ENCODE measurements around the gene ANKDD1A.

Gene ANKDD1A

DNA sequence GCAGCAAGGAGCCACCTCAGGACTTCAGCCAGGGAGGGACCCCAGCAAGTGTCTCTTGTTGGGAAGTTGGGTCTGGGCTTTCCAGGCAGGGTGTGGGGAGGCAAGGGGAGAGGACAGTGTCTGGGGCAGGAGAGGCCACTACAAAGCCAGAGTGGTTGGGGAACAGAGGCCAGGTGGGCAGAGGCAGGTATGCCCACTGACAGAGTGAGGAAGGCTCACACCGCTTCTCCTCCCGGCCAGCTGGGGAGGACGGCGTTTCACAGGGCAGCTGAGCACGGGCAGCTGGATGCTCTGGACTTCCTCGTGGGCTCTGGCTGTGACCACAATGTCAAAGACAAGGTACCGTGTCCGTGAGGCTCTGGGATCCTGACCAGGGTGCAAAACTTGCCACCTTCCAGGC, 15.0 kb downstream of the ANKDD1A start:
- DNase-seq = no peak

DNA sequence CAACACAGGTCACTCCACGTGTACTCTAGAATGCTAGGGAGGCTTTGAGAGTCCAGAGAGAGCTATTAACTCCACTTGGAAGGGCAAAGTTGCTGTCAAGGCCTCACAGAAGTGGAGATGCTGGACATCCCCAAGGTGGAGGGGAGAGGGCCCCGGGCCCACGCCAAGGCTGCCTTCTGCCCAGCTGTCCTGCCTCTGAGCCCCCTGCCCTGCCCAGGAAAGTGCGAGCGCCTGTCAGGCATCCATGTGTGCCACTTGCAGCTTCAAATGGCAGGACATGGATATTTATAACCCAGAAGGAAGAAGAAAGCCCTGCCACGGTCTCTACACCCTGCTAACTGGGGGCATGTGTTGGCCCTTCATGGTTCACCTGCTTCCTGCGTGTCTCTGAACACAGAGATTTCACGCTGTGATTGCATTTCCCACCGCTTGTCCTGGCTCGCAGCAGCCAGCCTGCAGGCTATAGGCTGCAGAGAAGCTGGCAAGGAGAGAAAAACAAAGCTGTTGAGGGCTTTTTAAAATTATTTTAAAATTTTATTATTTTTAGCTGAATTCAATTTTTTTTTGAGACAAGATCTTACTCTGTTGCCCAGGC, 17.0 kb downstream of the ANKDD1A start:
- no peak for DNase-seq

DNA sequence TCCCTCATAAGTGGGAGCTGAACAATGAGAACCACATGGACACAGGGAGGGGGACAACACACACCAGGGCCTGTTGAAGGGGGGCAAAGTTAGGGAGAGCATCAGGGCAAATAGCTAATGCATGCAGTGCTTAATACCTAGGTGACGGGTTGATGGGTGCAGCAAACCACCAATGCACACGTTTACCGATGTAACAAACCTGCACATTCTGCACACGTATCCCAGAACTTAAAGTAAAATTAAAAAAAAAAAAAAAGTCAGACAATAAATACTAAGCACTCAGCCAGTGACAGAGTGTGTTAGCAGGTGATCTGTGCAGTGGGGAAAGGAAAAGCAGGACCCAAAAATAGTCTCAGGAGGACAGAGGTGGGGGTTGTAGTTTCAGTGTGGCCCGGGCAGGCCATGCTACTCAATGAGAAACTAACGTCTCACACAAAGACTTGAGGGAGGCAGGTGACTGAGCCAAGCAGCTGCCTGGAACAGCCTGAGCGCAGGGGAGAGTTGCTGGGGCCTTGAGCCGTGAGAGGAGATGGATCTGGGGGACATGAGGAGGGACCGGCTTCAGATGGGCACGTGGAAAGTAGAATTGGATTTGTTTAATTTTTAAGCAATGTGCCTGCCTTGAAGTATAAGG, 18.4 kb downstream of the ANKDD1A start:
- no peak for DNase-seq

DNA sequence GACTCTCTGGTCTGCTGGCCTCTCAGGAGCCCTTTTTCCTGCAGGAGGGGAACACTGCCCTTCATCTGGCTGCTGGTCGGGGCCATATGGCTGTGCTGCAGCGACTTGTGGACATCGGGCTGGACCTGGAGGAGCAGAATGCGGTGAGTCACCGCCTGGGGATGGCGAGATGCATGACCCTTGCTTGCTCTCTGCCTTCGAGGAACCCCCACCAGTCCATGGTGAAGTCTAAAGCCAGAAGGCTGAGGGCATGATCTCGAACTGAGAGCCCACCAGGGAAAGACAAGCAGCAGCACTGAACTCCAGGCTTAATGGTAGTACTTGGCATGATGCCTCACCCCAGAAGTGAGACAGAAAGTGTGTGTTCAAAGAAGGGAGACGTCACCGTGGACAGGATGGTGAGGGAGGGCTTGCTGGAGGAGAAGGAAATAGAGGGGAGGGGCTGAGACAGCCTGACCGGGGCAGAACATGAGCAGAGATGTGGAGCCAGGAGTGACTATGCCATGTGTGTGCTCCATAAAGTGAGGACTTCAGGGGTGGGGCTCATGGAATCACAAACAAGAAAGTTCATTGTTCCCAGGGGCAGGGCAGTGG, 19.2 kb downstream of the ANKDD1A start:
- DNase-seq = no peak

DNA sequence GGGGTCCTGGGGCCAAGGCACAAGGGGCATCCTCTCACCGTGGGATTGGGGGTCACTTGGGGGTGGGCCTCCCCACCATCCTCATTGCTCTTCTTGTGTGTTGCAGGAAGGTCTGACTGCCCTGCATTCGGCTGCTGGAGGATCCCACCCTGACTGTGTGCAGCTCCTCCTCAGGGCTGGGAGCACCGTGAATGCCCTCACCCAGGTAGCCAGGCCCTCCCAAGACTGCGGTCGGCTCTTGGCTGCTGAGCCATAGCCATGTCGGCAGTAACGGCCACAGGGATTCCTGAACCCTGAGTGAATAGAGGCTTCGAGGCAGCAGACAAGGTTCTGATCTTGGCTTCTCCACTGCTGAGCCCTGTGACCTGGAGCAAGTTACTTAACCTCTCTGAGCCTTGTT, 19.7 kb downstream of the ANKDD1A start:
- no peak for DNase-seq

DNA sequence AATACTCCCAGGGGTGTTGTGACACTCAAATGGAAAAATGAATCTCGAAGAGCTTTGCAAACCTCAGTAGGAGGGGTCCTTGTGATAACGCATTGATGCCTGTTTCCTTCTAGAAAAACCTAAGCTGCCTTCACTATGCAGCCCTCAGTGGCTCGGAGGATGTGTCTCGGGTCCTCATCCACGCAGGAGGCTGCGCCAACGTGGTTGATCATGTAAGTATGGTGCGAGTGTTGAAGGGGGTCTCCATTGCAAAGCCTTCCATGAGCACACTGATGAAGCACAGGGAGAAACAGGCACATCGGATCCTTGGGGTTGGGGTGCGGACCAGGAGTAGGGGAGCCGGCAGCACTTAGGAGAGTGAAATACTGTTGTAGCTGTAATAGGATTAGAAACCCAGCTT, 22.3 kb downstream of the ANKDD1A start:
- DNase-seq = no peak

DNA sequence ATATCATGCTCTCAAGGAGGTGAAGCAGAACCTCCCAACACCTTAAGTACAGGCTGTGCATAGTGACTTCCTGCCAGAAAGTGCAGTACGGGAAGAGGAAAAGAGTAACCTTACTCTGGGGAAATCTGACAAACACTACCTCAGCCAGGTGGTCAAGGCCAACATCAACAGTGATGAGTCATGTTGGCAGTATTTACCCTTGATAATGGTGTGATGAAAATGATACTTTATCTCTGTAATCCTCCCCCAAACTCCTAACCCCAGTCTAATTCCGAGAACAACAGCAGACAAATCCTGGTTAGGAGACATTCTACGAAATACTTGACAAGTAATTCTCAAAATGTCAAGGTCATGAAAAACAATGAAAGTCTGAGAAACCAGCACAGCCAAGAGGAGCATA, 26.5 kb downstream of the ANKDD1A start:
- DNase-seq = no peak

DNA sequence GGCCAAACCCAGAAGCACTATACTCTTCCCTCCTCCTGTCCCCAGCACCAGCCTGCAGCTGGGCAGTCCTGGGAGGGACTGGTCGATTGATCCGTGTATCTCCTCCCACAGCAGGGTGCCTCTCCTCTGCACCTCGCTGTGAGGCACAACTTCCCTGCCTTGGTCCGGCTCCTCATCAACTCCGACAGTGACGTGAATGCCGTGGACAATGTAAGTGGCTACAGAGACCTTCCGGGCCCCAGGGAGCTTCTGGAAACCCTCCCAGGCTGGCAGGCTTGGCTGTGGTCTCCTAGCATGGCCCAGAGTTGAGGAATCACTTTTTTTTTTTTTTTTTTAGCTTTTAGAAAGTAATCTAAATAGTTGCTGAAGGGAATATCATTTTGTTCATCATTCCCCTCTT, 30.7 kb downstream of the ANKDD1A start:
- DNase-seq = no peak

DNA sequence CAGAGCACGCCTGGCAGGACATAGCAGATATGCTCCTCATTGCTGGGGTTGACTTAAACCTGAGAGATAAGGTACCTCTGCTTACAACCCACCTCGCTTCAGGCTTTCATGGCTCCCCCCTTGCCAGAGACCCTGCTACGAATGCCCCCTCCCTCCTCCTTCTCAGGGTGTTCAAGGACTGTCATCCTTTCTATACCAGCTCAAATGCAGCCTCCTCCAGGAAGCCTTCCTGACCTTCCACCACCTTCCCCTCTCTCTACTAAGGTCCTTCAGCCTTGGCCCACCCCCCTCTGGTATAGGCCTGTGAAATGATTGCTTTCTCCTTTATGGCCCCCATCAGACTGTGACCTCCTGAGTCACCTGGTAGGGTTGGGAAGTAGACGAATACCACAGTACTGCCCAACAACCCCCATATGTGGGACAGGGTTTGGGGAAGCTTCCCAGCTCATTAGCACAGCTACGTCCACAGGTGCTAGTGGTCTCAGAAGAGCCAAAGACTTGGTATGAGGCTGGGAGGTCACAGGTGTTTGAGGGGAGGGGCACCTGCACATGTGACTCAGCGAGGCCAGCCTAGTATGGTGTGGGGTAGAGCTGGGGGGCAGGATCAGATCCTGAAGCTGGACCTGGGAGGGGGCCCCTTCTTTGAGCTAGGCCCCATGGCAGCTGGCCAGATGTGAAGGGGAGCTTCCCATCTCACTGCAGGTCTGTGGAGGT, 32.0 kb downstream of the ANKDD1A start:
- no peak for DNase-seq

DNA sequence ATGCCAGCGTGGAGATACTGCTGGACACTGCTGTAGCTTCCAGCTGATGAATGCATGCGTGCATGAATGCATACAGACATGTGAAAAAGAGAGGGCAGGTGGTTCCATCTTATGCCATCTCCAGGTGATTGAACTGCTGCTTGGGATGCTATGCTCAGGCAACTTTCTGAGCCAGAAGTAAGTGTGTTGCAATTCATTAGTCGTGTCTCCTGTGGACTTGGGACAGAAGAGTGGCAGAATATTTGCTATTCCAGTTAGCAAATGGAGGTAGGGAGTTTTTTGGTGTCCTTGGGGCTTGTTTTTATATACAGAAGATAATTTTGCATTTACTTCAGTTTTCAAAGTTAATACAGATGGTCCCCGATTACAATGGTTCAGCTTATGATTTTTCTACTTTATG, 33.3 kb downstream of the ANKDD1A start:
- DNase-seq = no peak

DNA sequence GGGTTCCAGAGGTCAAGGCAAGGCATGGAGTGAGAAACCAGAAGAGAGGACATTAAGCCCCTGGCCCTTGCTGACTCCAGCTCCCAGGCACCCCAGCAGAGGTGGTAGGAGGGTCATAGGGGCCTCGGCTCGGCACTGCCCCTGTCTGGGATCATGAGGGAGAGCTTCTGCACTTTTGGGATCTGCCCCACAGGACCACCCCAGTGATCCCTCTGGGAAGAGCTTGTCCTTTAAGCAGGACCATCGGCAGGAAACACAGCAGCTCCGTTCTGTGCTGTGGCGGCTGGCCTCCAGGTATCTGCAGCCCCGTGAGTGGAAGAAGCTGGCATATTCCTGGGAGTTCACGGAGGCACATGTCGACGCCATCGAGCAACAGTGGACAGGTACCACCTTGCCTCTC, 35.5 kb downstream of the ANKDD1A start:
- DNase-seq = no peak

DNA sequence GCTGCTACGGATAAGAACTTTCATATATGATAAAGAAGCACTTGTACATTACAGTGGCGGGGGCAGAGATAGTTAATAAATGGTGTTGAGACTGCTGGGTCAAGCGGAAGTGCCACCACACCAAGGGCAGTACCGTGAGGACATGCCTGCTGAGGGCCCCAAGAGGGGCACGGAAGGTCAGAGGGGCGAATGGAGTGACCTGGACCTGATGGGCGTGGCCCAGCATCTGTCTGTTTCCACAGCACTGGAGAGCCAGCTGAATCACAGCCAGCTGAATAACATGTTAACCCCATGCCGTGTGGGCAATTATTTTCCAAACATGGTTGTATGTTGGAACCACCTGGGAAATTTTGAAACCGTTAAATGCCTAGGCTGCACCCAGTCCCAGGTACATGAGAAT, 37.2 kb downstream of the ANKDD1A start:
- DNase-seq = no peak

DNA sequence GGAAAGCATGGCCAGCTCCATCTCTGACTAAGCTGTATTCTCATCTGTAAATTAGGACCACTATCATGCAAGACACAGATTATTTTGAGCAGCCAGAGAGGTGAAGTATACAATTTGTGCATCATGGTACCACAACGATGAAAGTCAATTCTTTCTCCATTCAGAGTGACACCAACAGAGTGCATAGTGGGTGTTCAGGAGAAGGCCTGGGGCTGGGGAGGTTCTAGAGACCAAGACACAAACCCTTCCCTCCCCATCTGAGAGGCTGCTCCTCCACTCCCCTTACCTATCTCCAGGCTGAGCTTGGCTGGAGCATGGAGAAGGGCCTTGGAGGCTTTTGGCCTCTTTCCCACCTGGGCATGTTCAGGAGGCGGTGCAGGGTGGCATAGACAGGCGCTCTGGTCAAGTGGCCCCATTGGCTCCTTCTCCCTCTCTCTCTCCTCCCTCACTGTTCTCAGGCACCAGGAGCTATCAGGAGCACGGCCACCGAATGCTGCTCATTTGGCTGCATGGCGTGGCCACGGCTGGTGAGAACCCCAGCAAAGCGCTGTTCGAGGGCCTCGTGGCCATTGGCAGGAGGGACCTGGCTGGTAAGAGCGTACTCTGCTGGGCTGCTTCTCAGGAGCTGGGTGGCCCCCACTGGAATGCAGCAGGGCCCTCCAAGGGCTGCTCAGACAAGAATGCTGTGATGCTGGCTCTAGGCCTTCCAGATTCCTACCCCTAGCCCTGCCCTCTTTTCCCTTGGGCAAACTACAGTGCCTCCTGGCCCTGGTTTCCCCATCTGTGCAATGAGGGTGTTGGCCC, 37.9 kb downstream of the ANKDD1A start:
- no peak for DNase-seq

DNA sequence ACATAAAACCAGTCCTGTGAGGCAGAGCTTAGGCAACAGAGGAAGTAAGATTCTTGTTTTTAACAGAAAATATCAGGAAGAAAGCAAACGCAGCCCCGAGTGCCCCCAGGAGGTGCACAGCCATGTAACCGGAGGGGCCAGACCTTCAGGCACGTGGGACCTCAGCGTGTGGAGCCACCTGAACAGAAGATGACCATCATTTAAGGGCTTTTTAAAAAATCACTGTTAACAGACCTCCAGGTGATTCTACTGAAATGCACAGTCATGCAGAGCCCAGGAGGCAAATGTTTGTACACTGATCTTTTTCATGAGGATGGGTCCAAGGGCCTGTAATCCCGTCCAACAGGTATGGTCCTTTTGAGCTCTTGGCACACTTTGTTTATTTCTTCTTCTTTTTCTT, 39.2 kb downstream of the ANKDD1A start:
- no peak for DNase-seq

DNA sequence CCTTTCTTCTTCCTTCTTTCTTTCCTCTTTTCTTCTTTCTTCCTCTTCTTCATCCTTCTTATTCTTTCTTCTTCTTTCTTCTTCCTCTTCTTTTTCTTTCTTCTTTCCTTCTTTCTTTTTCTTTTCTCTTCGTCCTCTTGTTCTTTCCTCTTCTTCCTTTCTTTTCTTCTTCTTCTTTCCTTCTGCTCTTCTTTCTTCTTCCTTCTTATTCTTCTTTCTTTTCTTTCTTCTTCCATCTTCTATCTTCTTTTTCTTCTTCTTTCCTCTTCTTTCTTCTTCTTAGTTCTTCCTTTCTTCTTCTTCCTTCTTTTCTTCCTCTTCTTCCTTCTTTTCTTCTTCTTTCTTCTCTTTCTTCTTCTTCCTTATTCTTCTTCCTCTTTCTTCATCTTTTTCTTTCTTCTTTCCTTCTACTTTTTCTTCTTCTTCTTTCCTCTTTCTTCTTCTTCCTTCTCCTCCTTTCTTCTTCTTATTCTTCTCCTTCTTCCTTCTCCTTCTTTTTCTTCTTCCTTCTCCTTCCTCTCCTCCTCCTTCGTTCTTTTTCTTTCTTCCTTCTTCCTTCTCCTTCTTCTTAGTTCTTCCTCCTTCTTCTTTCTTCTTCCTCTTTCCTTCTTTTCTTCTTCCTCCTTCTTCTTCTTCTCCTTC, 40.2 kb downstream of the ANKDD1A start:
- no peak for DNase-seq

DNA sequence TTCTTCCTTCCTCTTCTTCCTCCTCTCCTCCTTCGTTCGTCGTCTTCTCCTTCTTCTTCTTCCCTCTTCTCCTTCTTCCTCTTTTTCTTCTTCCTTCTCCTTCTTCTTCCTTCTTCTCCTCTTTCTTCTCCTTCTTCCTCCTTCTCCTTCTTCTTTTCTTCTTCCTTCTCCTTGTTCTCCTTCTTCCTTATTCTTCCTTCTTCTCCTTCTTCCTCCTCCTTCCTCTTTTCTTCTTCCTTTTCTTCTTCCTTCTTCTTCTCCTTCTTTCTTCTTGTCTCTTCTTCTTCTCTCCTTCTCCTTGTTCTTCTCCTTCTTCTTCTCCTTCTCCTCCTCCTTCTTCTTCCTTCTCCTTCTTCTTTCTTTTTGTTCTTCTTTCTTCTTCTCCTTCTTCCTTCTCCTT, 42.7 kb downstream of the ANKDD1A start:
- no peak for DNase-seq

DNA sequence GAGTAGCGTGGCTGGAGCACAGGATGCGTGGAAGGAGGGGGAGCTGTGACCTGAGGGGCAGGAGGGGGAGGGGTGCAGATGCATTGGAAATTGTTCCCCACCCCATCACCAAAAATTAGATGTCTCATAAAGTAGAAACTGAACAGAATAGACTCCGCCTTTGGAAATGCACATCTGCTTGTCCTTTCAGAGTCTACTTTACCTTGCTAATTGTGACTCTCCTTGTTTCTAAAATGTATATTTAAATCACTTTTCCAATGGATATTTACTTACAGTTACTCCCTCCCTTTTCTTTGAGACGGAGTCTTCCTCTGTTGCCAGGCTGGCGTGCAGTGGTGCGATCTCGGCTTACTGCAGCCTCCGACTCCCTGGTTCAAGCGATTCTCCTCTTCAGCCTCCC, 47.4 kb downstream of the ANKDD1A start:
- DNase-seq = no peak

DNA sequence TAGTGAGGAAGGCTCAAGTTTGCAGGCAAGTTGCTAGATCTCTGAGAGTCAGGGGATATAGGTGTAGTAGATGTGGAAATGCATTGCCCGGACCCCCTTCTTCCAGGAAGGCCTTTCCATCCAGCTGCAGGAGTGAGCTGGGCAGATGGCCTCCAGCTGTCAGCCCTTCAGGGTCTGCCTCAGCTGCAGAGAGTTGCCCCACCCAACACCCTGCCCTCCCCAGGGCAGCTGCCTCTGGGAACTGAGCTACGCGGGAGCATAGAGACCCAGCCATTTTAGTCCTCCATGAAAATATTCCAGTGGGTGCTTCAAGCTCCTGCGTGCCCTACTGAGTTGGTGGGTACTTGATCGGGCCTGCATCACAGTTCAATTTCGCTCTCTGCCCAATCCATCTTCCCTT, 48.5 kb downstream of the ANKDD1A start:
- DNase-seq = no peak

DNA sequence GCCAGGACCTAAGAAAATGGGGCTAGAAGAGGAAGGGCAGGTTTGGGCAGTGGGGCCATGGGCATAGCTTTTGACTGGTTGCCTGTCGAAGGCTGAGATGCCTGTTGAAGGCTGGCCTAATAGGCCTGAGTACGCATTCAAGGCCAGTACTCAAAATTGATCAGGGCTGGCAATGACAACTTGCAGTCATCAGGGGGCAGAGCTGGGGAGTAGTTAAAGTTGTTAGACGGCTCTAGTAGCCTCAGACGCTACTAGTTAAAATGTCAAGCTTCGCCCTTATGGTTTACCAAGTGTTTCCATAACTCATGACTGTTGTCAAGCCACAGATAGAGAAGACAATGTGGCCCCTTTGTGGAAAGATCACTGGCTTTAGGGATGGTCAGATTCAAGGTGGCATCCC, 49.3 kb downstream of the ANKDD1A start:
- no peak for DNase-seq

DNA sequence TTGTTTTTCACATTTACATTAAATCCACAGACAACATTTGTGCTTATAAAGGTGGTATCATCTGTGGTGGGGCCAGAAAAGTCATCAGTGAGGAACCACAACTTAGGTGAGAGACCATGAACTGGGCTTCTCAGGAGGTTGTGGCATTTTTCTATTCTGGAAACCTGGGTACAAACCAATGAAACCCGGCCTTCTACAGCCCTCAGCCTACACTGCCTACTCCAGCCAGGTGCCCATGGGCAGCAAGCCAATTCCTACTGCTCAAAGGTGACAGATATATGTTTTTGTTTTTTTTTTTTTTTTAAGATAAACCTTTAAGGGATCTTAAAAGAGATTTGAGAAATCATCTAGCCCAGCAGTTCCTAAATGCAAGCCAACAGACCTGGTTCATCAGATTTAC, 57.7 kb downstream of the ANKDD1A start:
- no peak for DNase-seq

DNA sequence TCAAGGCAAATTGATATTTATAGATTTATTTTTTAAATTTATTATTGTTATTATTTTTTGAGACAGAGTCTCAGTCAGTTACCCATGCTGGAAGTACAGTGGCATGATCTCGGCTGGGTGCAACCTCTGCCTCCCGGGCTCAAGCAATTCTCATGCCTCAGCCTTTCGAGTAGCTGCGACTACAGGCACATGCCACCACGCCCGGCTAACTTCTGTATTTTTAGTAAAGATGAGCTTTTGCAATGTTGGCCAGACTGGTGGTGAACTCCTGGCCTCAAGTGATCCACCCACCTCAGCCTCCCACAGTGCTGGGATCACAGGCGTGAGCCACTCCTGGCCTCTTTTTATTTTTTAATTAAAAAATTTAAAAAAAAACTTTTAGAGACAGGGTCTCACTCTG, 59.0 kb downstream of the ANKDD1A start:
- no peak for DNase-seq

DNA sequence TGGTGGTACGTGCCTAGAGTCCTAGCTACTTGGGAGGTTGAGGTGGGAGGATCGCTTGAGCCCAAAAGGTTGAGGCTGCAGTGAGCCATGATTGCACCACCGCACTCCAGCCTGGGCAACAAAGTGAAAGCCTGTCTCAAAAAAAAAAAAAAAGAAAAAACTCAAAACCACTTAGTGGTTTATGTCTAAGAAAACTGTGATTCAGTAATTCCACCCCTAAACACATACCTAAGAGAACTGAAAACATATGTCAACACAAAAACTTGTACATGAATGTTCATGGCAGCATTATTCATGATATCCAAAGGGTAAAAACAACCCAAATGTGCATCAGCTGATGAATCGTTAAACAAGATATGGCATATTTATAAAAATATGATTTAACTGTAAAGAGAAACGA, 63.7 kb downstream of the ANKDD1A start:
- no peak for DNase-seq

DNA sequence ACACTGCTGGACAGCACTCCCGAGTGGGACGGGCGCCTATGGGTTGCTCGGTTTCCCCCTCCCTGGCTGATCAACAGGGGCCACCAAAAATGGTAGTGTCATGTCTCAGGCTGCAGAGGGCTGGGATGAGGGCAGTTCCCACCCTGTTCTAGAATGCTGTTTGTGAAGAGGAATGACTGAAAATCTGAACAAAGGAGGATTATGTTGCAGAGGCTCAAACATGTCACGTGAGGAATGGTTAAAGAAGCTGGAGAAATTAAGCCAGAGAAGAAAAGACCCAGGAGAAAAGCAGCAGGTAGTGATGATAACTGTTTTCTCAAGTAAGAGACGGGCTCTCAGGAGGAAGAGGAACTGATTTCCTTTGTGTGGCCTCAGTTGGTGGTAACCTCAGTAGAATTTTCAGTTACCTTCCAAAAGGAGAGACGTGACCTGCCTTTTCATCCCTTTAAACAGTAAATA, 67.6 kb downstream of the ANKDD1A start:
- DNase-seq = no peak

All from activated T-cell treated with anti-CD3 and anti-CD28 coated beads for 4 hours (primary cell).